GM19193 (cell line): ENCODE results near the gene GHRHR.

Source experiments
- POLR2A ChIP-seq: IDR thresholded peaks from 4 replicates; pipeline ENCODE4 v1.6.1; 2011; ENCODE audit not compliant: insufficient read depth, insufficient read length; ENCODE audit errors: extremely low read depth

GHRHR gene

GRCh38 chr7:30934732-30935568, 28.8 kb upstream of the GHRHR start:
- no peak for TF ChIP-seq POLR2A

- no peak for TF ChIP-seq POLR2A
Observed at GRCh38 chr7:30935569-30935877, 28.2 kb upstream of the GHRHR start.

DNA sequence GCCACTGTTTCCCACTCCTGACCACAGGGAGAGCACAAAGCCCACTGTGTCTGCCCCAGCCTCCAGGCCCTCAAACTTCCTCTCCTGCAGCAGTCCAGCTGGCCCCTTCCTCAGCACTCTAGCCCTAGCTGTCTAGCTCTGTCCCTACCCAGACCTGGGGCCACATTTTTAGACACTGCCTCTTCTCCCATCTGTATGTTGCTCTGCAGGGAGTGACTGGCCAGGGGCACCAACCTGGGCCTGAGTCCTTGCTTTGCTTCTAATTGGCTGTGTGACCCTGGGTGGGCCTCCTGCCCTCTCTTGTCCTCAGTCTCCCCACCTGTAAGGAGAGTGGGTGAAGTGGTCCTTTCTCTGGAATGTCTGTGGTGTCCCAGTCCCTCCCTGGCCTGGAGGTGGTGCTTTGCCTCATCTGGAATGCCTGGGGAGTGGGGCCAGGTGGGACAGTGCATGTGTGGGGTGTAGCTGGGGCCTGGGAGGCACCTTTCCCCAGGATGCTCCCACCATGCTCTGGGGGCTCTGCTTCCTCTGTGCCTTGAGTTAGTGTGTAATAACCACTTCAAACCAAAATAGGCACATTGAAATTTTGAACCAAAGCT, 27.0 kb upstream of the GHRHR start:
- TF ChIP-seq POLR2A, result no peak

GRCh38 chr7:30937416-30937815, 26.3 kb upstream of the GHRHR start:
- TF ChIP-seq POLR2A, result no peak

DNA sequence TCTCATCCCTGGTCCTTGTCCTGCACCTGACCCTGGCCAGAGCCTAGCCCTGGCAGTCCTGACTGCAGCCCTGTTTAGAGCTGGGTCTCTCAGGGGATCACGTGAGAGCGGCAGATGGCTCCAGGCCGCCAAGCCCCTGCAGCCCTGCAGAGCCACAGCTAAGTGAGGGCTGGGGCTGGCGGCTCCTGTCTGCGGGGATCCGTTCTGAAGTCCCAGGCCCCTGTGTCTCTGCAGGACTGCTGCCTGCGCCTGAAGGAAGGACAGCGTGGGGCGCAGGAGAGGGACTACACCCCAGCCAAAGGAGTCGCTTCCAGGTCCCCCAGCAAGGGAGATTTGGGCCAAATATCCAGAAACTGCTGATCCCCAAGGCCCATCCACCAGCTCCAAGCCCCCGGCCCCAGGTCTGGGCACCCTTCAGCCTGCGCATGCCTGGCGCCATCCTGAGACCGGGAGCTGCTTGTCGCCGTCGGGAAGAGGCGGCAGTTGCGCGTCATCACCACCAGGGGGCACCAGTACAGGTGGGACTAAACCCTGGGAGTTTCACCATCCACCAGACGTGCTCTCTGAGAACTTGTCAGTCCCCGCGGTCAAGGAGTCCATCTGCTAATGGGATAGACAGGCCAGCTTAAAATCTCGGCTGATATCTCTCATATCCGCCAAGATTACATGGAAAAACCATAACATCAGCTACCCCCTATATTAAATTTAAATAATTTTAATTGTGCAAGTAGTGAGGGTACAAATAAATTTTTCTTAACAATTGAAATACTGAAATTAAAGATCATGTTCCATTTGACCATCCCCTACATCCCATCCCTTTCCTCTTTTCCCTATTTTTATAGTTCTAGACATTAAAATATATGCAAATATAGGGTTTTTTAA, 25.1 kb upstream of the GHRHR start:
- TF ChIP-seq POLR2A, result no peak

GRCh38 chr7:30941582-30942323, 22.0 kb upstream of the GHRHR start:
- TF ChIP-seq POLR2A, result no peak

GRCh38 chr7:30950197-30950596, 13.6 kb upstream of the GHRHR start:
- TF ChIP-seq POLR2A, result no peak

DNA sequence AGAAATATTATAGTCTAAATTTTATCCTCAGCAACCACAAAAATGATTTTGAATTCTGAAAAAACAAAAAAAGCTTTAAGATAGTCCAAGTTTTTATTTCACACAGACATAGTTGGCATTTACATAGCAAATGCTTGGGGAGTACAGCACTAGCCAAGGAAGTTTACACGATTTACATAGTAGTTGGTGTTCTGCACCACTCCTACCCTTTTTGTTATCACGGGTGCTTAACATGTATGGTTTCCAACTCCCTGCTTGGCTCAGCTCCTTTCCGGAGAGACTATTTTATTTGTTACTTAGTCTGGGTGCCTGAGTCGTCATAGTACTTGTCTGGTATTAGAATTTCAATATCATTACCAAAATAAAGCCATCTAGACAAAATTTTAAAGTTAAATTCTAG, 8.8 kb upstream of the GHRHR start:
- no peak for TF ChIP-seq POLR2A

DNA sequence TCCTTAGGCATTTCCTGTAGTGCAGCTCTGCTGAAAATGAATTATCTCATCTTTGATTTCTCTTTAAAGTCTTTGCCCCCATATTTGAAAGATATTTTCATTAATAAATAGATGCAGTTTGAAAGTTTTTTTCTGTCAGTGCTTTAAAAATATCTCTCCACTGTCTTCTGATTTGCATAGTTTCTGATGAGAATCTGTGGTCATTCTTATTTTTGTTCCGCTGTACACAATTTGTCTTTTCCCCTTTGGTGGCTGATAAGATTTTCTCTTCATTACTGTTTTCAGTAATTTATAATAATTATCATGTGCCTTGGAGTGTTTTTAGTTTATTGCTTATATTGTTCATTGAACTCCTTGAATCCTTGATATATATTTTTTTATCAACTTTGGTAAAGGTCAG, 7.0 kb upstream of the GHRHR start:
- TF ChIP-seq POLR2A, result no peak

- TF ChIP-seq POLR2A, result no peak
Observed at GRCh38 chr7:30965372-30965771, 1.6 kb downstream of the GHRHR start.

GRCh38 chr7:30965883-30966282, 2.1 kb downstream of the GHRHR start:
- TF ChIP-seq POLR2A, result no peak

GRCh38 chr7:30968294-30968693, 4.5 kb downstream of the GHRHR start:
- TF ChIP-seq POLR2A, result no peak

DNA sequence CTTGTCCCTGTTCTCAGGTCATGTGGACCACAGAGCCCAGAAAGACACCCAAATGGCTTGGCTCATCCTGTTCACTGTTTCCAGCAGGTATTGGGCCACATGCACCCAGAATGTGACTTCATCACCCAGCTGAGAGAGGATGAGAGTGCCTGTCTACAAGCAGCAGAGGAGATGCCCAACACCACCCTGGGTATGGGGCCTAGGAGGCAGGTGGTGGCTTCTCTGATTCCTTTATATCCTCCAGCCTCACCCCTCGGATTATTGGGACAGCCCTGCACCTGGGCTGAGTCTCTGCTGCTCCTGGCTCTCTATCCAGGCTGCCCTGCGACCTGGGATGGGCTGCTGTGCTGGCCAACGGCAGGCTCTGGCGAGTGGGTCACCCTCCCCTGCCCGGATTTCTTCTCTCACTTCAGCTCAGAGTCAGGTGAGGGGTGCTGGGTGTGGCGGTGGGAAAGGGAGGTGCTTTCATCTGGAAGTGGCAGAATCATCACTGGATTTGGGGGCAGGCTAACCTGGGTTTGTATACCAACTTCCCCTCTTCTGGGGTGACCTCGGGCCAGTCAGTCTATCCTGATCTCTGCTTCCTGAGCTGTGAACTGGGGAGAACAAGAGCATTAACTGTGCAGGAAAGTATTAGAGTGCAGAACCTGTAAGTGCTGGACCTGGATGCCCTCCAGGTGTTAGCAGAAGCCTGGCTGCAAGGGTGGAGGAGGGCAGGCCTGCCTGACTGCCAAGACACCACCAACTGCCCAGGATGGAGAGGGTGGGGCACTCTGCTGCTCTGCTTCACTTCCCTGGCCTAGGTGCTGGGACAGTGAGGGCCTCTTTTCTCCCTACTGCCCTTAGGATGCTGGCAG, 5.2 kb downstream of the GHRHR start:
- TF ChIP-seq POLR2A, result no peak

GRCh38 chr7:30969604-30969970, 5.8 kb downstream of the GHRHR start:
- no peak for TF ChIP-seq POLR2A

- TF ChIP-seq POLR2A, result no peak
Observed at GRCh38 chr7:30970074-30970473, 6.3 kb downstream of the GHRHR start.

DNA sequence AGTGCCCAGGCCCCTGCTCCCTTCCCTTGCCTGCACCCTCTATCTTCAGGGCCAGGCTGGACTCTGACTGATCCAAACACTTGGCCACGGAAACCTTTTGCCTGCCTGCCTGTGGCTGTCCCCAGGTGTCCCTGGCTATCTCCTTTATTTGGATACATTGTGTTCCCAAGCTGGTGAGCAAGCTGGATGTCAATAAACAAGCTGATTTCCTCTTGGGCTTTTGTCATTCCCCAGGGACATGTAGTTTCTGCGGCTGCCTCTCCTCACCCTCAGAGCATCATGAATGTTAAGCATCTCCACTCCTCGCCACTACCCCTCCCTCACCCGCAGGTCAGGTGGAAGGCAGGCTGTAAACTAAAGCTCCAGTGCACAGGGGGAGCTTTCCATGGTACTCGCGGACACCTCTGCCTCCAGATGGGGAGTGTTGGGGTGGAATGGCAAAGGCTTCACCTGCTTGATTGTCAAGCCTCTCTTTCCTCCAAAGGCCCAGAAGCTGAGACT, 6.9 kb downstream of the GHRHR start:
- no peak for TF ChIP-seq POLR2A
